CD4-positive, alpha-beta T cell treated with Interleukin-15 for 1 hour (primary cell): ENCODE data around the gene TMEM26.

Source experiments
- DNase-seq: peaks from one replicate; pipeline ENCODE4 v3.0.0-alpha.2; 2020

TMEM26 gene

GRCh38 chr10:61458031-61458430 lies 4.8 kb upstream of the TMEM26 start:
- DNase-seq = no peak

DNA sequence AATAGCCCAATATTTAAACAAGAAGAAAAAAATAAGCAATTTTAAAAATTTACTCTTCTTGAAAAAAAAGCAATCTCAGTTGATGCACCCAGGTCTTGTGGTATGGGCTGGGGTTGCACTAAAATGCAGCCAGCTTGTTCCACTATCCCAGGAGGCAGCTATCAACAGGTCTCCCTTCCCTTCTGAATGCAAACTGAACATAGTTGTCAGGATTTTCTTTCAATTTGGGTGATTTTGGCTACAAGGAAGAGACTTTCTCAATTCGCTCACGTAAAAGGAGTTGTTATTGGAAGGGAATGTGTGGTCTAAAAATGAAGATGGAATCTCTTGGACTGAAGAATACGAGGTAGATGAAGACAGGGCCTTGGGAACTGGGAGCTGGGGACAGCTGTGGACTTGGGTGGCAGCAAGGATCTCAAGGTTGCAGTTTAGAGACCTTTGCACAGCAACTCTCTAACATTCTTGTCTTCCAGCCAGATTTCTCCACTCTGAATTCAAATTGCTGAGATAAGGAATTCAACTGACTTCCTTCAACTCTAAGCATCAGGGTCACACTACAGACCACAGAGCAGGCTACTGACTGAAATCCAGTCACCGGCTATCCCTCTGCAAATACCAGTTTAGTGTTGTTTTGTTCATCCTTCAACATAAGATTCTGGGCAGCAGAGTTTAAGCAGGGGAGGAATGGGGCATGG lies 3.1 kb upstream of the TMEM26 start:
- DNase-seq = no peak

DNA sequence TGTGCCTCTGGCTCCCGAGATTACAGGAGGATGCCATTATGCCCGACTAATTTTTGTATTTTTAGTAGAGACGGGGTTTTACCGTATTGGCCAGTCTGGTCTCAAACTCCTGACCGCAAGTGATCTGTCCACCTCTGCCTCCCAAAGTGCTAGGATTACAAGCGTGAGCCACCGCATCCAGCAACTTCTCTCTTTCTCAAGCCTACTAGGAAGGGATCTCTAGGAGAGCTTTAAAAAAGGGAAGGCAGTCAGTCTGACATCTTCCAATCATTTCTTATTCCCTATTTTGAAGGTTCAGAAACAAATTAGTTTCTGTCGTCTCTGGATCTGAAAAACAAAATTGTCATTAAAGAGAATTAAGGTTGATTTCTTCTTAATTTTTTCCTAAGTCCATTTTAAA lies 2.5 kb upstream of the TMEM26 start:
- DNase-seq = no peak

GRCh38 chr10:61454541-61454940 lies 1.4 kb upstream of the TMEM26 start:
- no peak for DNase-seq

- DNase-seq = no peak
Observed at GRCh38 chr10:61452151-61452651, 980 bp downstream of the TMEM26 start.

GRCh38 chr10:61451357-61451756 lies 1.8 kb downstream of the TMEM26 start:
- DNase-seq = no peak

DNA sequence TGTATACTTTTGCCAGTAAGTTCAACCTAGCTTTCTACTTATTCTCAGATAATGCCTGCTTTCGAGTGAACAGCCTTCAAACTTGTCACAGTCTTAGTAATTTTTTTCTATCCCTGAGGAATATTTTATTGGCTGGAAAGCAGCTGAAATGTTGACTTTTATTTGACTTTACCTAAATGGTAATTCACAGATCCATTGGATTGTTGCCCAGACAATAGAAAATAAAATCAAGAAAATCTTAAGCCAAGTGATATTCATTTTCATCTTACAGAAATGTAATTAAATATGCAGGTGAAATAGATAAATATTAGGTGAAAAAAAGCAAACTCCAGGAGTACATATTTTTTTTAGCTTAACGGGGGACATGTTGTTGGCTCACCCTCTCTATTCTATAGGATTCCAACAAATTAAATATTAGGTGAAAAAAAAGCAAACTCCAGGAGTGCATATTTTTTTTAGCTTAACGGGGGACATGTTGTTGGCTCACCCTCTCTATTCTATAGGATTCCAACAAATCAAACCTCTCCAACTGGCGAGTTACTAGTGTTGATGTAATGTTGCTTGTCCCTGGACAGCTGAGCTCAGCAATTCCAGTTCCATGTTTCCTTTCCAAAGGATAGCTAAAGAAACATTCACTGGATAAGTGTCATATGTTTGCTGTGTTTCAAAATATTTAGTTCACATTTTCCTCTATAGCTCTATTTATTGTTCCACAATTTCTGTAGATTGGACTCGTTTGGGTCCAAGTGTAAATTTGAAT lies 4.2 kb downstream of the TMEM26 start:
- DNase-seq = no peak

DNA sequence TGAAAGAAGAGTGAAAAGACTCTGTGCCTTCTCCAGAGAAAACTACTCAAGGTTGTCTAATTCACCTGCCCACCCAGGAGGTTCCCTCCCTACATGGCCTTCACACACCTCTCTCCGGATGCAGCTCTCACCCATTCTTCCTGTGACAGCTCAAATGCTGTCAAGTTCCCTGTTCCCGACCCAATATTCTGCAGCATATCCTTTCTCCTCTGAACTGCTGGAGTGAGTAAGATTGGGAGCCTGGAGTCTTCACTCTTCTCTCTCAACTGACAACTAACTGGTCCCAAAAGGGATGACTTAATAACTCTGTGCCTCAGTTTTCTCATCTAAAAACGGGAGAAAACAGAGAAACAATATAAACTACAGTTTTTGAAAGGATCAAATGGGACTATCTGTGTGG lies 5.1 kb downstream of the TMEM26 start:
- no peak for DNase-seq

DNA sequence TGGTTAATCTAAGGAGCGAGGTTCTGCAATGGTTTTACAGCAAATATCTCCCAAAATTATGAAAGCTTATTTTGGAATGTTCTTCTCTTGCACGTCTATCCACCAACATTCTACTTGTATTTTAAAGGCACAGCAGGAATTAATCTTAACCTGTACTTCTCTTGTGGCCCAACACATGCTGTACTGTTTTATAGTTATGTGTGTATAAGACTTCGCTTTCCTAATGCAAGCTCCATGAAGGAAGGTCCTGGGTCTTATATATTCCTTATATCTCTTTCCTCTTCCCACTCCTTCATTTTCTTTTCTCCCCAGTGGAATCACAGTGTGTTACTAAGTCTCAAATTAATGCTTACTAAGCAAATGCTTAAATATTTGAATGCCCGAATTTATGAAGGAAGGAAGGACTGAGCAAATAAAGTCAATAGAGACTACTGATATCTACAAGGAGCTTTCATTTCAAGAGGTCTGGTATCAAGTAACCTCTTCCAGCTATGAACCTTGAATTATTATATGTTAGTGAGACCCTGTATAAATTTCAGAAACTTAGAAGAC lies 14.0 kb downstream of the TMEM26 start:
- no peak for DNase-seq

- DNase-seq = no peak
Observed at GRCh38 chr10:61438141-61438988, 14.8 kb downstream of the TMEM26 start.

GRCh38 chr10:61423178-61423577 lies 30.0 kb downstream of the TMEM26 start:
- DNase-seq = no peak

DNA sequence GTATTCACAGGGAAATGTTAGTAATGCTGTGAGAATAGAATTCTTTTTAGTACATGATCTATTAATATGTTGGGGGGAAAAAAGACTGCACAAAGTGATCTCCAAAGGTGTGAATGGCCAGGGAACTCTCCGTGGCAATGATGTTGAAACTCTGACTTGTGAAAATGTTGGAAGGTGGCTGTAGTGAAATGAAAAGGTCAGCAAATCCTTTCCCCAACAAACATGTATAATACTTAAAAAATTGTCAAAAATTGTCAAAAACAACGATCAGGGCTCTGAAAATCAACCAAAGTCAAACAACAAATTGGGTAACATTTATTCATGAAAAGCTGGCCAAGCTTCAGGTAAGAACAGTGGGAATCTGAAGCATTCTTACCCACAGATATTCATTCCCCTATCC lies 35.5 kb downstream of the TMEM26 start:
- no peak for DNase-seq

GRCh38 chr10:61415824-61416223 lies 37.4 kb downstream of the TMEM26 start:
- no peak for DNase-seq

GRCh38 chr10:61411706-61412105 lies 41.5 kb downstream of the TMEM26 start:
- DNase-seq = no peak

DNA sequence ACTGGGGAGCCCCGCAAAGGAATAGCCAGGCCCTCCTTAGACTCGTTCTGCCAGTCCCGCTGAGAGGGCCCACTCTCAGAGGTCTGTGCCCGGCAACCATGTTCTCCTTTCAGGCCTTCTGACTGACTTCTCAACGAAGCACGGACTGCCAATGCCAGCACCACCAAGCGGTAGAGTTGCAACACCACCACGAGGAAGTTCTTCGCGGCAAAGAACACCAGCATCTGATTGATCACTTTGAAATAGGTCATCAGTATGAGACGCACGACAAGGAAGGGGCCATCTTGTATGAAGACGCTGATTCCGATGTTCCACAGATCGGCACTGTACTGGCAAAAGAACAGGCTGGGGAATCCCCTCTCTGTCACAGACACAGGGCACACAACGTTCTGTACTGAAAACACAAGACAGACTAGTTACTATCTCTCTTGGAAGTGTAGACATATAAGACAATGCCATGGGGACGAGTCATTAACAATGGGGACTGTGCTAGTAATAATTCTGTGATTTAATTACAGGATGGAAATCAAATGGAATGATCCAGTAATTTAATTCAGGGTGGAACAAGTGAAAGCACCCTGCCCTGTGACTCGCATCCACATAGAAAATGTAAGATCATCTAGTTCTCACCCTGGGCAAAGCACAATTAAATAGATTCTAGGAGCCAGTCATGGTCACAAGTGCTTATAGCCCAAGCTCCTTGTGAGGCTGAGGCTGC lies 42.7 kb downstream of the TMEM26 start:
- DNase-seq = no peak

GRCh38 chr10:61409157-61409556 lies 44.0 kb downstream of the TMEM26 start:
- no peak for DNase-seq

- DNase-seq = no peak
Observed at GRCh38 chr10:61408105-61408504, 45.1 kb downstream of the TMEM26 start.

DNA sequence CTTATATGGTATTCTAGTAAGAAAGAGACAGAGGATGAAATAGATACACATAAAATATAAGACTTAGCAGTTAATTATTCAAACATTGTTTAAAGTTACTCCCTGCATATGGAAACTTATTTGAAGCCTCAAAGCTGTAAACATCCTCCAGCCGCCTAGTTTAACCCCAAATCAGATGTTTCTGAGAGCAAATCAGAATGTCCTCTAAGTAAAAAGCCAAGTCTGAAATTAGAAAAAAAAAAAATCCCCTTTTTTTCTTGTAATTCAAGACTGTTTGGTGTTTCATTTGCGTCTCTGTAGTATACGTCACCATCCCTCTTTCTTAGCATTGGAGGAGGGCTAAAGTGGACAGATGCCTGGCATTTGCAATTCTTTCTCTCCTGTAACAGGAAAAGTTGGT lies 46.4 kb downstream of the TMEM26 start:
- no peak for DNase-seq

DNA sequence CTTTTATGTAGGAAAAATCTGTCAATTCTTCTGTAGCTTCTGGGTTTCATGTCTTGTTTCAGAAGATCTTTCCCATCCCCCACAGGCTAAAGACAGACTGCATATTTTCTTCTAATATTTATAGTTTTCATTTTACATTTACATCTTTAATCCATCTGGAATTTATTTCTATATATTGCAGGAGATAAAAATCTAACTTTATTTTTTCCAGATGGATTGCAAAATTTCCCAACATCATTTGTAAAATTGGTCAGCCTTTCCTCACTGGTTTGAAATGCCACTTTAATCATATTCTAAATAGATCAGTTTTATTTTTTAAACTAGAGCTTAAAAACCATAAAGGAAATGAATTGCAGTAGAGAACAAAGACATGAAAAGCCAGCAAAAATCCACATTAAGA lies 46.9 kb downstream of the TMEM26 start:
- no peak for DNase-seq

- no peak for DNase-seq
Observed at GRCh38 chr10:61404751-61405150, 48.4 kb downstream of the TMEM26 start.

DNA sequence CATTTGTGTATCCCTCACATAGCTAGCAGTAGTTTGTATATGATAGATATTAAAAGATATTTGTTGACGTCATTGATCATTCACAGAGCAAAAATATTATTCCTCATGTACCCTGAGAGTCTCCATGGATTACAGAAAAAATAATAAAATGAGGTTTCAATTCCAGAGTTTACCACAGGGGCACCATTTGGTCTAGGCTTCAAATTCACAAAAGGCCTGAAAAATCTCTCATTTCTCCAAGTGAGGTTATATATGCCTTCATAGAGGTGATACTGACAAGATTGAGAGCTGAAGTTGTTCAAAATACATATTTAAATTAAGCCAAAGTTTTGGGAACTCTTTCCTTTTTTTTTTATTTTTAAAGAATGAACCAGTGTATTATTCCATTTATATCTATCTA lies 52.7 kb downstream of the TMEM26 start:
- DNase-seq = no peak

DNA sequence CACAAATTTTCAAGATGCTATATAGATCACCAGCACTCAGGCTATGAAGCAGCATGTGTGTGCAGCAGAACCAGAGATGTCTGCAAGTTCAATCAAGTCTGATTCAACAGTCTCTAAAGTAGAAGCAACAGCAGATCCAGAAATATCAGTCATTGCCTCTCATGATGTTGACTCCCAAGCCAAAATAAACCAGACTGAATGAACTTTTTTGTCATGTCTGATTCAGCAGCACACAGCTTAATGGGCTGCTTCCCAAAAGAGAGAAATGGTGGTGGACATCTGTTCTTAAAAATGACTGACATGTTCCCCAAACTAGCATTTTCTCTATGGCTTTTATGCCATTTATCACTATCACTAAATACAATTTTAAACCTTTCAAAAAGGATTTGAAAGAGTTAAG lies 53.8 kb downstream of the TMEM26 start:
- no peak for DNase-seq
